ENCODE measurements around the gene DTNB.

The DTNB gene

GRCh38 chr2:25421820-25422411 is 251.5 kb downstream of the DTNB start:
- TF ChIP-seq CTCF (IDR thresholded peaks at IDR 0.05; ENCODE audit: insufficient read depth, low read depth, low read length, missing control alignments), result no peak
- DNase-seq (ENCODE audit: low read depth), result no peak

GRCh38 chr2:25421289-25421688 is 252.1 kb downstream of the DTNB start:
- TF ChIP-seq CTCF (IDR thresholded peaks at IDR 0.05; ENCODE audit: insufficient read depth, low read depth, low read length, missing control alignments), result no peak
- H3K4me3 ChIP-seq (ENCODE audit: low read length), result no peak overlapping the region
- no peak for DNase-seq (ENCODE audit: low read depth)

More at GRCh38 chr2:25421820-25422411, 251.5 kb downstream of the DTNB start:
- no peak overlapping the region for H3K4me3 ChIP-seq (ENCODE audit: low read length)

- no peak overlapping the region for H3K4me3 ChIP-seq (ENCODE audit: low read length)
- TF ChIP-seq CTCF (IDR thresholded peaks at IDR 0.05; ENCODE audit: insufficient read depth, low read depth, low read length, missing control alignments), result no peak
- DNase-seq (ENCODE audit: low read depth), result no peak
These were observed 252.5 kb downstream of the DTNB start for GRCh38 chr2:25420820-25421237.

GRCh38 chr2:25419678-25420242 is 253.6 kb downstream of the DTNB start:
- no peak overlapping the region for H3K4me3 ChIP-seq (ENCODE audit: low read length)
- TF ChIP-seq CTCF (IDR thresholded peaks at IDR 0.05; ENCODE audit: insufficient read depth, low read depth, low read length, missing control alignments), result no peak
- DNase-seq (ENCODE audit: low read depth), result no peak

- no peak overlapping the region for H3K4me3 ChIP-seq (ENCODE audit: low read length)
- no peak for DNase-seq (ENCODE audit: low read depth)
- no peak for TF ChIP-seq CTCF (IDR thresholded peaks at IDR 0.05; ENCODE audit: insufficient read depth, low read depth, low read length, missing control alignments)
These were observed 254.3 kb downstream of the DTNB start for GRCh38 chr2:25418944-25419677.

- no peak for DNase-seq (ENCODE audit: low read depth)
- TF ChIP-seq CTCF (IDR thresholded peaks at IDR 0.05; ENCODE audit: insufficient read depth, low read depth, low read length, missing control alignments), result no peak
- no peak overlapping the region for H3K4me3 ChIP-seq (ENCODE audit: low read length)
These were observed 255.5 kb downstream of the DTNB start for GRCh38 chr2:25417715-25418369.

Measured in epithelial cell of esophagus (primary cell).